ENCODE results near the gene LRCH1.

LRCH1 gene

DNA sequence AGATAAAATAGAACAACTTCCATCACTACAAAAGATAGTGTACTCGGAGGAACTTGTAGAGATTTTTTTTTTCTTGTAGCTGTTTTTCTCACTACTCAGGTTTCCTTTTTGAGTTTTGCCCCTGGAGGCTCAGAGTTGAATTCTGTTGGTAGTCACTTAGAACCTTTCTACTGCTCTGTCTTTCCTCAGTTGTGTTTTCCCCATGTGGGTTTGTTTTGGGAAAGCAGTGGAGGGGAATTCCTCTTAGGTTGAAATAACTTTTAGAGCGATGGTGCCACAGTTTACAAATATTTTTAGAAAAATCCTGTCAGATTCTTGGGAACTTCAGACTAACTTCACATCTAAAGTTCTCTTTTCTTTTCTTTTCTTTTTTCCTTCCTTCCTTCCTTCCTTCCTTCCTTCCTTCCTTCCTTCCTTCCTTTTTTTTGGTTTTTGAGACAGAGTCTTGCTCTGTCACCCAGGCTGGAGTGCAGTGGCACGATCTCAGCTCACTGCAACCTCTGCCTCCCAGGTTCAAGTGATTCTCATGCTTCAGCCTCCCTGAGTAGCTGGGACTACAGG is 65.8 kb downstream of the LRCH1 start:
- DNase-seq, result no peak

DNA sequence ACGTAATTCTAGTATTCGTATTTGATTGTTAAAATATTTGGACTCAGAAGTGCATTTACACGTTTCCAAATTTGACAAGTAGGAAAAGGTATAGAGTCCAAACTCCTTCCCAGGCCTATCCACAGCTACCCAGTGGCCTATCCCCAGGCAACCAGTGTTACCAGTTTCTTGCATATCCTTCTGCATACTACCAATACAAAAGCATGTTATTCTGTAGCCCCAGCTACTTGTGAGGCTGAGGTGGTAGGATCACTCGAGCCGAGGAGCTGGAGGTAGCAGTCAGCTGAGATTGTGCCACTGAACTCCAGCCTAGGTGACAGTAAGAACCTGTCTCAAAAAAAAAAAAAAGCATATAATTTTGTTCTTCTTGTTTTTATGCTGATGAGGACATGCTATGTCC is 67.1 kb downstream of the LRCH1 start:
- no peak for DNase-seq

DNA sequence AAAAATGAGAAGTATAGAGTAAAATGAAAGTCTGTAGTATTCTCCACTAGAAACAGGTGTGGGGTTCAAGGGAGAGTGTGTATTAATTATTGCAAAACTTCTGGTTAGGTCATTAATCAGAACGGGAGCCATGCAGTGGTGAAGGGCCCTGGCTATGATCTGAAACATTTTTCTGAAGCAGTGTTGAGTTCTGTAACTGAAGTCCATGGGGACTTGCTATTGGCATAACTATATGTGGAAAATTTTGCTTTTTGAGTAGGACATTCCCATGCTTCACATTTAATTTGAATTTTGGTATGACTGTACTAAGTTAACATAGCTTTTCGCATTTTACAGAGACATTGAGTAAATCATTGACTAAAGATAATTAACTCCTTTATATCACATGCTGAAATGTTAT is 67.5 kb downstream of the LRCH1 start:
- no peak for DNase-seq

DNA sequence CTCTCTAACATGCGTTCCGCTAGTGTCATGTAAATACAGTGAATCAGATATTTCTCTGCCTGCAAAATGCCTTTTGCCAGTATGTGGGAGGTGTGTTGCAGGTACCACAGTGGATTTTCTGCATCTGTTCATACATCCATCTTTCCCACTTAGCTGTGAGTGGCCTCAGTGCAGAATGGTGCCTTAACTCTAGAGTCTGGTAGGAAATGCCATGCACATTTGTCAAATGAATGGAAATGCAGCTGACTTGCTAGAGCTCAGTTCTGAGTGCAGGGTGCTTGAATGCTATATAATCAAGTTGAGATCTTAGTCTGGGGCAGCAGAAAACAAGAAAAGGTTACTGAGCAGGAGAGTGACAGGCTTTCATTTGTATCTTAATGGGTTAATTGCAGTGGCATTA is 68.2 kb downstream of the LRCH1 start:
- DNase-seq, result no peak

DNA sequence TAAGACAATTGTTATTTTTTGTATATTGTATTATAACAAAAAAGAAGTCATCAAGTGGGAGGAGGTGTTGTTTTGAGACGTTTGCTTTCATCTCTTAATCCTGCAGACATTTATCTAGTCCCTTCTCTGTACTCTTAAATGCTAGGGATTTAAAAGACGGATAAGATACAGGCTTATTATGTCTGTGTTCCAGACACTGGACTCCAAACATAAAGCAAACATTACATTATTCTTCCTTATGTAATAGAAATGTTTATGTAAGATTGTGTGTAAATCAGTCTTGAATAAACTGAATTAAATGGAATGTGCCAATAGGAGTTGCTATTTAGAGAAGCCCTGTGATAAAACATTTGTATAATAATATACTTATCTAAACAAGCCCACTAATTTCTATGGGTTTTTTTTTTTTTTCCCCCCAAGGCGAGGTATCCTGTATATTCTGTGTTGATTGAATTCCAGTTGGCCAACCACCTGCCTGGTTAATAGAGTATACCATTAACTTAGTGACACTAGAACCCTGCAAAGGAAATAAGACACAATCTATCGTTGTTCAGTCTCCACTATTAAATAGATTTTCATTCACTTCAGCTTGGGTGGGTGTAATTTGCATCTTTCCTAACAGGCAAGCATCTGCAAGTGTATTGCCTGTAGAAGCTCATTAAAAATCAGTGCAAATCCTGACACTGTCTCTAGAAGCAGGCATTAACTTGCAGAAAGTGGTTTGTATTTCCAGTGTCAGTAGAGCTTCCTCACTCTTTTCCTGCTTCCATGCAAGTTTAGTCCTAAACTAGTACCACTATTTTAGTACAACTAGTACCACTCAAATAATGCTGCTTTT is 69.0 kb downstream of the LRCH1 start:
- no peak for DNase-seq

DNA sequence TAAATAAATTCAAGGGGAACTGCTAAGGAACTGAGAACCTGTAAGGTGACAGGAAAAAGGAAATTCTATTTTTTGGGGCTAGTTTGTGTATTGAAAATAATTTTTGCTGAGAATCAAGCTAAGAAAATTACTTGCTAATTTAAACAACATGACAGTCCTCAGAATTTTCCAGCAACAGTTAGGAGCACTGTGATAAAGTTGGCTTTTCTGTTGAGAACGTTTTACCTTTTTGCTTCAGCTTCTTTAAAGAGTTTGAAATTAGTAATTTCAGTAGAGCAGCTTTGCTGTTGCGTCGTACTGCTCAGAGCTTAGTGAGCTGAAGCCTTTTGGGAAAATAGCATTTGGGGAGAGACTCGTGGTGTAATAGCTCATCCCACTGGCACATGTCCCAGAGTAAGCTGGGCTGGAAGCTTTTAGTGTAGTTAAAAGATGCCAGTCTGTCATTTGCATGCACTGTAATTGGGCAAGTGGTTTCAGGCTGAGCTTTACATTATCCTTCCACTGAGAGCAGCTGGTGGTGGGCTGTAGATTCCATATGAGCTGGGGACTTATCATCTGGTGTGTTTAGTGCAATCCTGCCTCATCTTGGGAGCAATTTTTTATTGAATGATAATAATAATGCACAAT is 69.8 kb downstream of the LRCH1 start:
- DNase-seq, result no peak

DNA sequence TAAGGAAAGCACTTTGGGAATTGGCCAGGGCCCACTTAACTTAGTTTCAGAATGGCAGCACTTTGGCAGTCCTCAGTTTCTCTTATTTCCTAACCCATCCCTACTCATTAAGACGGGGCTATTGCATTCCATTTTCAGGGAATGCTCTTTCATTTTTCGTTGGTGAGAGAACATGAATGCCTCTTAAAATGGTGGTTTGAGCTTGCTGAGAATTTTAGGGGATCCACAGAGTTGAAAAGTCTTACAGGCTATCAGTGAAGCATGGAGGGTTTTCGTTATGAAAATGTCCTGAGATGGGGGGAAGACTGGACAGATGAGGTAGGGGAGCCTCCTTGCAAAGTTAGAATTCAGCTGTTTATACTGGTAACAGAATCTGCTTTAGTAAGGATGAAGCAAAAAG is 71.4 kb downstream of the LRCH1 start:
- DNase-seq, result no peak

DNA sequence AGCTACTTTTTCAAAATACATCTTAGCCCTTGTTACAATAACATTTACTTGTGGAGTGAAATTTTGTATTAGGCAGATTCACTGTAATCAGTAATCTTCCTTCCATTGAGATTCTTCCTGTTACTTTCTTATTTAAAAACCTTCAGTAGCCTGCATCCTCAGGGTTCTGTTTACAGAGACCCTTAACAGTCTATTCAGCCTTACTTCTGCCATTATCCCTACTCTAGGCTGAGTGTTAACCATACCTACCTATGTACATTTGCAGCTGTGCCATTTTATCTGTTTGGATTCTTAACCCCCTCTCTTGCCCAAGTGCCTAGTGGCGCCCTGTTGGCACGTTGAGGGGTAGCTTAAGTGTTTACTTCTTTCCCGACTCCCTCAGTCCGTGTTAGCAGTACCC is 71.9 kb downstream of the LRCH1 start:
- DNase-seq, result no peak

DNA sequence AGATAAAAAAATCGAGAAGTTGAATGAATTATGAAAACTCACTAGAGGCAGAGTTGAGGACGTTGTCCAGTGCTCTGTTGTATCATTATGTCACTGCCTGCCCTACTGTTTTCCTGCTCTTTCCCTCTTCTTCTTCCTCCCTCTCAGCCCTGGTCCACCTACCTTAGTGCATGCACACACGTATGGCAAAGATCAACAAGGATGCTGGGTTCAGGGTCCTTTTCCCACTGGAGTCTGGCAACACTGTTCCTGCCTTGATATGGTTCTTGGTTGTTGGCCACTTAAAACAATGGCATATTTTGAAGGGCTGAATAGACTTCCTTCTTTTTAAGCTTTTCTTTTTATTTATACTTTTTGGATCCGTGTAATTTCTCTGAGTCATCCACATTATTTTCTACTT is 74.5 kb downstream of the LRCH1 start:
- DNase-seq, result no peak

DNA sequence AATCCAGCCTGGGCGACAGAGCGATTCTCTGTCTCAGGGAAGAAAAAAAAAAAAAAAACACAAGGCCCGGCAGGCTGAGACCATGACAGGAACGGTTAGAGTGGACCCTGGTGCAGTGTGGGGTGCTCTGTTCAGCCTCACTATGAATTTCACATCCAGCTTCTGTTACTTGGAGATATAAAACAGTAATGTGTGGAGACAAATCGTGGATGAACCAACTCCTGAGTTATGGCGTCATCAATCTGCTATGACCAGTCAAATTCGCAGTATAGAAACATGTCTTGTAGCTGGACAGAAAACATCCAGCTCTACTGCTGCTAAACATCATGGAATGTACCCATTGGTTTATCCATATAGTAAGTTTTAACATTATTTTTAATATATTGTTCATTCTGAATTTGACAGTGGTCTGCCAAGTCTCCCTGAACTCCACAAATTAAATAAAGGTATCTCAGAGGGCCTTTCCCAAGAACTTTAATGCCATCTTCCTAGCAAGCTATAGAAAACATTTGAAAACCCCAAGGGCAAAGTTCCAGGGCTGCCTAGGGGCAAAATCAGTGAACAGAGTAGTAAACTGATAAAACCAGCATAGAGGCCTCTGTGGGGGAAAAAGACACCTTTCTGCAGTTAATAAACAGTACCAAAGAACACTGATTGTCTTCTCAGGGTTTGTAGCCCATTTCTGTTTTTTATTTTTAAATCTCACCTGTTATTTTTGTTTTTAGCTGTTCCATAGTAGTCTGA is 75.8 kb downstream of the LRCH1 start:
- no peak for DNase-seq

DNA sequence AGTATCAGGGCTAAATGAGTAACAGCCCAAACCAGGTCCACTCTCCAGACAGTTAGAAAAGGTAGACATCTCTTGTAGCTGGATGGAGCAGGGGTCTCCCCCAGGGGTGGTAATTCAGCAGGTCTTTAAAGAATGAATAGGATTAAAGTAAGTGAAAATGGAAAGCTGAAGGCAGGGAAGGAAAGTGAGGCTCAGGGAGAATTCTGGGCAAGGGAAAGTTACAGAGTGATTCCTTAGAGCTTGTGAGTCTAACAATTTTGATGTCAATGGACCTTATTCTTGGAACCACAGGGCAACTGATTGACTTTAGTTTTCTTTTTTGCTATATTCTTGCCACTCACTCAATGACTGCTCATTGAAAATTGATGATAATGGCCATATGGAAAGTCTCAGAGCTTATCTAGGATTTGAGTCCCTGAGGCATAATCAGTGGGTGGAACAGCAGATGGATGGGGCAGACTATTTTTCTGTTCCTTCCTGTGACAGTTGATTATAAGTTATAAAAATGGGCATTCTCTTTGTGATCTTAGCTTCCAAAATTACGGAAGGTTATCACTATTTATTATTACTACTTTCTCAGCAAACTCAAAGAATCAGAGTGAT is 76.9 kb downstream of the LRCH1 start:
- DNase-seq, result no peak

DNA sequence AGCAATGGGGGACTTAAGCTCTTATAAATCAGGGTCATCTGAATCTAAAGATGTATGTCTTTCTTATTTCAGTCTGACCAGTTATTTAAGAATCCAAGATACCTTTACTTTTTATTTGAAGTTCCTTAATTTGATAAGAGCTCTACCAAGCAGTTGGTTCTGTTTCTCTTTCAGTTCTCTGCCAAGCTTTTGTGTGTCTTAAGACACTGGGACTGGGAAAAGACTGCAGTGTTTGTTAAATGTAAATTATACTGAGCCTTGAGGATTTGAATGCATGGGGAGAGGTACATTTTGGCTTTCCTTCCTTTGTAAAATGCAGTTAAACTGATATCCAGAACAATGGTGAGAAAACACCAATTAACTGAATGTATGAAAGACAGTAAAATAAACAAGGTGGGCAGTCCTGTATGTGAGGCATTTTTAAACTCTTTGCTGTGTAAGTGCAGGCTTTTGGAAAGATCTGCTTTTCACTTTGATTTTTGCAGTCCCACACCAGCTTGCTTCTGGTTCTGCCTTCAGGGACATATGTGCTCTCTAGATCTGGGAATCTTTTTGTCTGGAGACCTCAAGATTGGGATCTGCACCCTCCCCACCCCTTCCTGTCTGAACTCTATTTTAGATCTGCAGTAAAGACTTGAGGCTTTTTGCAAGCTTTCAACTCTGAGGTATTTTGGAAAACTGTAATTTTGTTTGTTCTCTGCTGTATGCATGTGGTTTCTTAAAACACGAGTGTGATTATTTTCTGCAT is 77.6 kb downstream of the LRCH1 start:
- DNase-seq, result no peak

DNA sequence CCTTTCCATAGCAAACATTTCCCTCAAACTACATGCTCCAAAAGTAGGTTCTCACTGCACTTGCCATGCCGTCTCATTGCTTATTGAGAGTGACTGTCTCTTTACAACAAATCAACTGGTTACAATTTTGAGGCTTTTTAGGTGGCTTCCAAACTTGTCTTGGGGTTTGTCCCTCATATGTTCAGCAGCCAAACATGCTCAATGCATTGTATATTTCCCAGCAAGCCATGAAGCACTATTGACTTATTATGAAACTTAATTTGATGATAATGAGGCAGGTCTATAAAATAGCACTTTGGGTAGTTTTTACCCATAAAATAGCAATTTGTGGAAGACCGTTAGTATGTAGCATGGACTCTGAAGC is 78.2 kb downstream of the LRCH1 start:
- no peak for DNase-seq

DNA sequence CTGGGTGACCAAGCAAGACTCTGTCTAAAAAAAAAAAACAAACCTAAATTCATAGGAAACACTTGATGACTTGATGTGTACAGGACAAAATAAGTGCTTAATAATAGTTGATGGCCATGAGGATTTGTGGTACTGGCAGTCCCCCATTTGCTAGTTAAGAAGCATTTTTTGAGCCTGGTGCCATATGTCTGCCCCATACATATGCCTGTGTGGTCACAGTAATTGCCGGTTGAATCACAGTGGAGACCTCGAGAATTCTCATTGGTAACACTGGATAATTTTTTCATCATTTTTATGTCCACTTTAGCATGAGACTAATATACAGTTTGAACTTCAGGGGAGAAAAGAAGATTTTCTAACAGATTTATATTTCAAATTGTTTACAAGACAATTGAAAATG is 79.2 kb downstream of the LRCH1 start:
- no peak for DNase-seq

DNA sequence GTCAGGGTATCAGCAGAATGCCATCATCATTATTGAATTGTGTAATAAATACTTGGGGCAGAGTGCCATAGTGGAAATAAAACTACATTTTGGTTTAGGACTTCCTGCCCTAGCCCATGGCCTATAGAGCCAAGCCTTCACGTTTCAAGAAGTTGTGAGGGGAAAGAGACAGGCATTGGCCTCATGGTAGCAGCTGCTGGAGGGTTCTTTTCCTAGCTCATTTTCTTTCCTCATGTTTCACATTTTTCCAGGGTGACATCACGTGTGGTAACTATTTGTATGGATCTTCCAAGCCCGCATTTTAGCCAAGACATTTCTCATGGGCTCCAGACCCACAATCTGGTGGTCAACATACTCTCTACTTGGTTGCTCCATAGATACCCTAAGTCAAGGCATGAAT is 80.4 kb downstream of the LRCH1 start:
- no peak for DNase-seq

DNA sequence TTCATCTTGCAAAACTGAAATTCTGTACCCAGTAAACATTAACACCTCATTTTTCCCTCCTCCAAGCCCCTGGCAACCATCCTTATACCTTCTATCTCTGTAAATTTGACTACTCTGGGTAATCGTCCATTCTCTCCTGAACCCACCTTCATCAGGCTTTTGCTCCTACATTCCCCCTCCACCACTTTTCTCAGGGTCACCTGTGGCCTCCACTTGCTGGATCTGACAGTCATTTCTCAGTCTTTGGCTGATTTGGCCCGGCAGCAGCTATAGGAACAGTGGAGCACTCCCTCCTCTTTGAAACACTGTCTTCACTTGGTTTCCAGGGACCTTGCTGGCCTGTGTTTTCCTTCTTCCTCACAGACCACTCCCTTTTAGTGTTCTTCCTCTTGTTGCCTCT is 83.5 kb downstream of the LRCH1 start:
- DNase-seq, result no peak

DNA sequence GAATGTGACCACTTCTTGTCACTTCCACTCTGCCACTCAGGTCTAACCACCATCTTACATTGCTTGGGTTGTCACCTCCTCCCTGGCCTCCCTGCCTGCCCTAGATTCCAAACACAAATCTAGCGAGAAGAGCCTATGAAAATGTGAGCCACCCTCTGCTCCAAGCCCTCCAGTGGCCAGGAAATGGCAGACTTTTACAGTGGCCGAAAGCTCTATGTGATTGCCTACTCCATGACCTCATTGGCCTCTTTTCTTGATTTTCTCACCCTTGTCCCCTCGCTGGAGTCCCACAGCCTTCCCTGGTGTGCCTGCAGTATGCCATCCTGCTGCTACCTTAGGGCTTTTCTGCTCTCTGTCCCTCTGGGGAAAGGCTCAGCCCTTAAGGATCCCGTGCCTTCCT is 84.2 kb downstream of the LRCH1 start:
- DNase-seq, result no peak

DNA sequence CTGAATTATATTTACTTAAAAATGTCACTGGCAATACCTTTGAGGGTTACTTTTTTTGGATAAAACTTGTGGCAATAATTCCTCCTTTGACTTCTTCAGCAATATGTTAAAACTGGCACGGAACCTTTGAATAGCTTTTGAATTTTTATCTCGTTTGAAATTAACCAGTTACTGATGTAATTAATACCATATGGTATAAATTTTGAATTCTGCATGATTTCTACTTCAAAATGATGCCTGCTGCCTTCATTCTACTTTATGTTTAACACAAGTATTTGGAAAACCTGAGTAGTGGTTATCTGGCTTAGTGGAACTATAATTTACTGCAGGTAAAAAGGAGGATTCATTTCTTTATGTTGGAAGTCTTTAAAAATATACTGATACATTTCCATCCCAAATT is 85.3 kb downstream of the LRCH1 start:
- DNase-seq, result no peak

DNA sequence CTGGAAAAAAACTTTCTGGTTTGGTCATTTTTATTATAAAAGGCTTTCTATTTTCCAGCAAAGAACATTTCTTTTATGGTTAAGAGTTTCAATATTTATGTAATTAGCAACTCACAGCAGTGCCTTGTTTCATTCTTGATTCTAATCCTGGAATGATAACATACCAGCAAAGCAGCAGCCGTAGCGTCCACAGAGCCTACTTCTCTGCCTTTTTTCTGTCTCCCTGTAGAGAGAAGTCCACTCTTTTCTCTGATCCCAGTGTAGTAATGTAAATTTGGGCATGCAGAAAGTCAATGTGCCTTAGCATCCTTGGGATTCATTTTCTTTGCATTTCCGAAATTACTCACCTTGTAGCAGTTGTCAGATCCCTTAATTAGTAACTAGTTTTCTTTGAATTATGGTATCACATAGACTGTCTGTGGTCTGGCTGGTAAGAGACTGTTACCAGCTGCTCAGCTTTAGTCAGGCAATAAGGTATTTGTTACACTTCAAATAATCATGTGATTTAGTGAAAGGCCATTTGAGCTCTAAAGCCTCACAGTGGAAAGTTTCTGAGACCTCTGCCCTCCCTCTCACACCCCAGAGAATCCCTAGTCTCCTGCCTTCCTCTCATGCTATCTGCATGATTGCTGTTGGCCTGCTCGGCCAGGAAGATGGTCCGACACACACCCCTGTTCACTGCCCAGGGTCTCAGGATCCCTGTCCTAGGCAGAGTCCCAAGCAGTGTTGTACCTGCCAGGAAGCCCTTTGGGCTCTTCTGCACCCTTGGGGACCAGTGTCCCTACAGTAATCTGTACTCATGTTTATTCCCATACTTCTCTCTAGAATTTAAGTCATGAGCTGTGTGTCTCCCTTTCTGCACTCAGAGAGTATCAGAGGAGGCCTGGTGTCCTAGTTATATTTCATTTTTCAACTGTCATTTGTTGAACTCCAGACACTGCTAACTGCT is 86.3 kb downstream of the LRCH1 start:
- DNase-seq, result no peak

DNA sequence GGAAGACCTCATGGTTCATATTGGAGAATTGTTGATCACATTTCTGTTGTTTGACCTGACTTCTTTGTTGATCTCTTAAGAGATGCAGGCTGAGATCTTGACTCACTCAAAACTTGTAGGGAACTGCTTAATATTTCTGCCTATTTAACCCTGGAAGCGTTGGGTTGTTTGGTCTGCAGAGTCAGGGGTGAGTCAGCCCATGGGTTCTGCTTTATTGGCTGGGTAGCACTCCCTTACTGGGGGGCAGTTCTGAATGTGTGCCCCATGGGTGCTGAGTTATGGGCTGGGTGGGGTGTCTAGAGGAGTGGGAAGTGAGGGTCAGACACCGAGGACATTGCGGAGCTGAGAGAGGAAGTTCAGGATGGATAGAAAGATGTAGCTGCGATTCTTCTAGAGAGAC is 87.9 kb downstream of the LRCH1 start:
- no peak for DNase-seq

DNA sequence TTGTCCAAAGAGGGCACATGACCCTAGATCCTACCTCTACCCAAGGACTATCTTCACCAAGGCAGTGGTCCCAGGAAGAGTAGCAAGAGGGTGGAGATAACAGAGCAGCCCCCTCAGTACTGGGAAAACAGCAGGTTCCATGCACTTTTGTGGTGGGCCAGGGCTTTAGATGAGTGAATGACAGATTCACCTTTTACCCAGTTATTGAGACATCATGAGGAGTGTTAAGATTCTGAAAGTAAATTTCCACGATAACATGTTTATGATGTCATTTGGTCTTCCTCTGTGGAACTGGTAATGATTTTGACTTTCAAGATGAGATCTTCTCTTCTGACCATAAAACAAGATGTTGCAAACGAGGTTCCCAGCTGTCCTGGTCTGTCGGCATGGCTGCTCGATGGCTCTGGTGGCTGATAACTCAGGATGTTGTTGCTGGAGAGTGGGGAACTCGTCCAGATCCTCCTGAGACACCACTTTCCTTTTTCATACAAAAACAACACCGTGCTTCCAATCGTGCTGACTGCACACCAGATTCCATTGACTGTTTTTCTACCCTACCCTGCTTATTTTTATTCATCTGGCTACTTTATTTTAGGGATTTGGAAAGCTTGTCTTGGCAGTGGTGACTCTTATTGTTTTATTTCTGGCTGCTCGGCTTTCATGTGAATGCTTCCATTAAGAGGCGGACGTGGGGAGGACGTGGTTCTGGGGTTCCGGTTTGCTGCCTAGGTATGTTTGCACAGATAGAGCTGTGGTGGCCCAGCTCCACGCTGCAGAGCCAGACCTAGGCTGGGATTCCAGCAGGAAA is 88.5 kb downstream of the LRCH1 start:
- DNase-seq, result no peak

Measured in activated CD8-positive, alpha-beta memory T cell treated with anti-CD3 and anti-CD28 coated beads, Interleukin-2, amount 50 U/mL, for 4 hours (primary cell).